WTC11 (cell line): ENCODE measurements around the gene CTNNA3. TPM values are rescaled to one million over a fixed set of nuclear protein-coding genes. Genes with fewer than 3 reads are reported as not detected.

Source experiments
- ATAC-seq: fragments of 200-7000 bp; cut with Tn5 transposase; 2 replicates; pipeline ENCODE4 v1.10.0; 2021; ENCODE audit warnings: mild to moderate bottlenecking, moderate library complexity
- CTCF ChIA-PET: fragments of 300-600 bp; sonication (Branson Sonifier 250); formaldehyde crosslinking; loops from one replicate; lab custom pipeline; 2021; ENCODE audit warnings: antibody characterized with exemption; lab: Charles Lee
- POLR2A ChIA-PET: fragments of 350-600 bp; sonication (Branson Sonifier 250); formaldehyde crosslinking; loops from one replicate; lab custom pipeline; 2021; ENCODE audit warnings: antibody characterized with exemption; lab: Charles Lee
- DNase-seq: peaks from one replicate; pipeline ENCODE4 v3.0.0; 2021; ENCODE audit warnings: low spot score
- H3K27ac Mint-ChIP-seq: 2 replicates; pipeline ENCODE4 v1.8.0; 2021; ENCODE audit warnings: mixed read lengths
- H3K27me3 Mint-ChIP-seq: 2 replicates; pipeline ENCODE4 v1.8.0; 2021; ENCODE audit warnings: low read depth, mild to moderate bottlenecking, moderate library complexity, mixed read lengths
- H3K36me3 Mint-ChIP-seq: 2 replicates; pipeline ENCODE4 v1.8.0; 2021; ENCODE audit warnings: mixed read lengths
- H3K4me1 Mint-ChIP-seq: 2 replicates; pipeline ENCODE4 v1.8.0; 2022; ENCODE audit warnings: mixed read lengths
- H3K4me3 Mint-ChIP-seq: 2 replicates; pipeline ENCODE4 v1.8.0; 2021; ENCODE audit warnings: mild to moderate bottlenecking, moderate library complexity, mixed read lengths
- H3K9me3 Mint-ChIP-seq: 2 replicates; pipeline ENCODE4 v1.8.0; 2021; ENCODE audit warnings: mixed read lengths
- ATF6 ChIP-seq: sonication (generic); formaldehyde crosslinking; IDR thresholded peaks from 2 replicates; pipeline ENCODE4 v1.8.1; 2023; ENCODE audit warnings: mild to moderate bottlenecking, missing genetic modification reagents
- ERG ChIP-seq: fragments of 250-450 bp; sonication (Bioruptor Pico); IDR thresholded peaks from 2 replicates; pipeline ENCODE4 v1.8.0; 2021; ENCODE audit warnings: mild to moderate bottlenecking
- KAT7 ChIP-seq: sonication (generic); formaldehyde crosslinking; IDR thresholded peaks from 2 replicates; pipeline ENCODE4 v1.8.1; 2023; ENCODE audit warnings: missing genetic modification reagents, mild to moderate bottlenecking, borderline replicate concordance
- NFE2L1 ChIP-seq: sonication (generic); formaldehyde crosslinking; IDR thresholded peaks from 2 replicates; pipeline ENCODE4 v1.8.1; 2023; ENCODE audit warnings: missing genetic modification reagents
- NR2C2 ChIP-seq: sonication (generic); formaldehyde crosslinking; IDR thresholded peaks from 2 replicates; pipeline ENCODE4 v1.8.0; 2022; ENCODE audit warnings: mild to moderate bottlenecking, missing genetic modification reagents
- OVOL2 ChIP-seq: fragments of 250-450 bp; sonication (Bioruptor Pico); IDR thresholded peaks from 2 replicates; pipeline ENCODE4 v1.9.0; 2021; ENCODE audit warnings: mild to moderate bottlenecking, borderline replicate concordance
- TEAD1 ChIP-seq: sonication (generic); formaldehyde crosslinking; IDR thresholded peaks from 2 replicates; pipeline ENCODE4 v1.8.0; 2022; ENCODE audit warnings: mild to moderate bottlenecking, missing genetic modification reagents
- TP53 ChIP-seq: sonication (generic); formaldehyde crosslinking; IDR thresholded peaks from 2 replicates; pipeline ENCODE4 v1.8.1; 2023; ENCODE audit warnings: mild to moderate bottlenecking, missing genetic modification reagents
- ZBTB21 ChIP-seq: sonication (generic); formaldehyde crosslinking; IDR thresholded peaks from 2 replicates; pipeline ENCODE4 v1.8.1; 2023; ENCODE audit warnings: mild to moderate bottlenecking, missing genetic modification reagents, borderline replicate concordance
- ZNF121 ChIP-seq: sonication (generic); formaldehyde crosslinking; IDR thresholded peaks from 2 replicates; pipeline ENCODE4 v1.8.0; 2023; ENCODE audit warnings: missing genetic modification reagents
- ZNF138 ChIP-seq: sonication (generic); formaldehyde crosslinking; conservative IDR thresholded peaks from 2 replicates; pipeline ENCODE4 v1.8.1; 2022; ENCODE audit warnings: mild to moderate bottlenecking, moderate library complexity, missing genetic modification reagents
- ZNF317 ChIP-seq: sonication (generic); formaldehyde crosslinking; IDR thresholded peaks from 2 replicates; pipeline ENCODE4 v1.8.1; 2023; ENCODE audit warnings: low read depth, mild to moderate bottlenecking, moderate library complexity, missing genetic modification reagents, borderline replicate concordance
- total RNA-seq: library from RNA; stranded (reverse); gene quantifications from 3 replicates; pipeline ENCODE4 v1.2.3, GENCODE V29; 2021
- TF ChIP-seq, protein P1 (sequence below): sonication (generic); formaldehyde crosslinking; IDR thresholded peaks from 2 replicates; pipeline ENCODE4 v1.8.0; 2022; ENCODE audit warnings: mild to moderate bottlenecking, missing genetic modification reagents
- TF ChIP-seq, protein P2 (sequence below): sonication (generic); formaldehyde crosslinking; IDR thresholded peaks from 2 replicates; pipeline ENCODE4 v1.8.1; 2022; ENCODE audit warnings: missing genetic modification reagents, borderline replicate concordance
- TF ChIP-seq, protein P3 (sequence below): sonication (generic); formaldehyde crosslinking; IDR thresholded peaks from 2 replicates; pipeline ENCODE4 v1.8.1; 2023; ENCODE audit warnings: mild to moderate bottlenecking, missing genetic modification reagents, borderline replicate concordance
- TF ChIP-seq, protein P4 (sequence below): sonication (generic); formaldehyde crosslinking; IDR thresholded peaks from 2 replicates; pipeline ENCODE4 v1.8.0; 2023; ENCODE audit warnings: mild to moderate bottlenecking, missing genetic modification reagents
- TF ChIP-seq, protein P5 (sequence below): sonication (generic); formaldehyde crosslinking; IDR thresholded peaks from 2 replicates; pipeline ENCODE4 v1.8.1; 2023; ENCODE audit warnings: mild to moderate bottlenecking, missing genetic modification reagents
- TF ChIP-seq, protein P6 (sequence below): sonication (generic); formaldehyde crosslinking; IDR thresholded peaks from 2 replicates; pipeline ENCODE4 v1.8.1; 2023; ENCODE audit warnings: mild to moderate bottlenecking, moderate library complexity, missing genetic modification reagents

CTNNA3 gene
- total RNA-seq, 1 experiment from 2014 or later = 6.1 TPM

- DNase-seq (no peak), ATAC-seq (no peak)
- CTCF ChIA-PET = no interaction called here
- no peak overlapping the region for H3K4me3 Mint-ChIP-seq
- no peaks in the 10 kb centered on the region for H3K36me3 Mint-ChIP-seq
- H3K27me3 Mint-ChIP-seq = no peaks in the 10 kb centered on the region
- POLR2A ChIA-PET = no interaction called here
- no peak overlapping the region for H3K27ac Mint-ChIP-seq
- no peaks in the 10 kb centered on the region for H3K4me1 Mint-ChIP-seq
- no peak for TF ChIP-seq ZBTB21
- no peak for TF ChIP-seq OVOL2 (CRISPR knock-in tag)
- no peak for TF ChIP-seq ZNF138 (CRISPR knock-in tag)
- no peak for TF ChIP-seq ZNF121 (CRISPR knock-in tag)
- TF ChIP-seq, protein P1, sequence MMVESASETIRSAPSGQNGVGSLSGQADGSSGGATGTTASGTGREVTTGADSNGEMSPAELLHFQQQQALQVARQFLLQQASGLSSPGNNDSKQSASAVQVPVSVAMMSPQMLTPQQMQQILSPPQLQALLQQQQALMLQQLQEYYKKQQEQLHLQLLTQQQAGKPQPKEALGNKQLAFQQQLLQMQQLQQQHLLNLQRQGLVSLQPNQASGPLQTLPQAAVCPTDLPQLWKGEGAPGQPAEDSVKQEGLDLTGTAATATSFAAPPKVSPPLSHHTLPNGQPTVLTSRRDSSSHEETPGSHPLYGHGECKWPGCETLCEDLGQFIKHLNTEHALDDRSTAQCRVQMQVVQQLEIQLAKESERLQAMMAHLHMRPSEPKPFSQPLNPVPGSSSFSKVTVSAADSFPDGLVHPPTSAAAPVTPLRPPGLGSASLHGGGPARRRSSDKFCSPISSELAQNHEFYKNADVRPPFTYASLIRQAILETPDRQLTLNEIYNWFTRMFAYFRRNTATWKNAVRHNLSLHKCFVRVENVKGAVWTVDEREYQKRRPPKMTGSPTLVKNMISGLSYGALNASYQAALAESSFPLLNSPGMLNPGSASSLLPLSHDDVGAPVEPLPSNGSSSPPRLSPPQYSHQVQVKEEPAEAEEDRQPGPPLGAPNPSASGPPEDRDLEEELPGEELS = no peak
- no peak for TF ChIP-seq TEAD1
- no peaks in the 10 kb centered on the region for H3K9me3 Mint-ChIP-seq
These were observed 154.6 kb downstream of the CTNNA3 start for GRCh38 chr10:67541411-67541810.

- no peaks in the 10 kb centered on the region for H3K9me3 Mint-ChIP-seq
- ChIA-PET CTCF (no interaction called here), POLR2A (no interaction called here)
- H3K27ac Mint-ChIP-seq = no peak overlapping the region
- ATAC-seq (no peak), DNase-seq (no peak)
- H3K4me1 Mint-ChIP-seq = no peaks in the 10 kb centered on the region
- no peaks in the 10 kb centered on the region for H3K27me3 Mint-ChIP-seq
- no peaks in the 10 kb centered on the region for H3K36me3 Mint-ChIP-seq
- H3K4me3 Mint-ChIP-seq = no peak overlapping the region
- TF ChIP-seq NR2C2 (no peak), ZNF317 (CRISPR knock-in tag) (no peak), ATF6 (CRISPR knock-in tag) (no peak), KAT7 (CRISPR knock-in tag) (no peak), TP53 (CRISPR knock-in tag) (no peak), NFE2L1 (CRISPR knock-in tag) (no peak), ERG (CRISPR knock-in tag) (no peak)
- TF ChIP-seq, protein P2, sequence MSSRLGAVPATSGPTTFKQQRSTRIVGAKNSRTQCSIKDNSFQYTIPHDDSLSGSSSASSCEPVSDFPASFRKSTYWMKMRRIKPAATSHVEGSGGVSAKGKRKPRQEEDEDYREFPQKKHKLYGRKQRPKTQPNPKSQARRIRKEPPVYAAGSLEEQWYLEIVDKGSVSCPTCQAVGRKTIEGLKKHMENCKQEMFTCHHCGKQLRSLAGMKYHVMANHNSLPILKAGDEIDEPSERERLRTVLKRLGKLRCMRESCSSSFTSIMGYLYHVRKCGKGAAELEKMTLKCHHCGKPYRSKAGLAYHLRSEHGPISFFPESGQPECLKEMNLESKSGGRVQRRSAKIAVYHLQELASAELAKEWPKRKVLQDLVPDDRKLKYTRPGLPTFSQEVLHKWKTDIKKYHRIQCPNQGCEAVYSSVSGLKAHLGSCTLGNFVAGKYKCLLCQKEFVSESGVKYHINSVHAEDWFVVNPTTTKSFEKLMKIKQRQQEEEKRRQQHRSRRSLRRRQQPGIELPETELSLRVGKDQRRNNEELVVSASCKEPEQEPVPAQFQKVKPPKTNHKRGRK = no peak
- TF ChIP-seq, protein P3, sequence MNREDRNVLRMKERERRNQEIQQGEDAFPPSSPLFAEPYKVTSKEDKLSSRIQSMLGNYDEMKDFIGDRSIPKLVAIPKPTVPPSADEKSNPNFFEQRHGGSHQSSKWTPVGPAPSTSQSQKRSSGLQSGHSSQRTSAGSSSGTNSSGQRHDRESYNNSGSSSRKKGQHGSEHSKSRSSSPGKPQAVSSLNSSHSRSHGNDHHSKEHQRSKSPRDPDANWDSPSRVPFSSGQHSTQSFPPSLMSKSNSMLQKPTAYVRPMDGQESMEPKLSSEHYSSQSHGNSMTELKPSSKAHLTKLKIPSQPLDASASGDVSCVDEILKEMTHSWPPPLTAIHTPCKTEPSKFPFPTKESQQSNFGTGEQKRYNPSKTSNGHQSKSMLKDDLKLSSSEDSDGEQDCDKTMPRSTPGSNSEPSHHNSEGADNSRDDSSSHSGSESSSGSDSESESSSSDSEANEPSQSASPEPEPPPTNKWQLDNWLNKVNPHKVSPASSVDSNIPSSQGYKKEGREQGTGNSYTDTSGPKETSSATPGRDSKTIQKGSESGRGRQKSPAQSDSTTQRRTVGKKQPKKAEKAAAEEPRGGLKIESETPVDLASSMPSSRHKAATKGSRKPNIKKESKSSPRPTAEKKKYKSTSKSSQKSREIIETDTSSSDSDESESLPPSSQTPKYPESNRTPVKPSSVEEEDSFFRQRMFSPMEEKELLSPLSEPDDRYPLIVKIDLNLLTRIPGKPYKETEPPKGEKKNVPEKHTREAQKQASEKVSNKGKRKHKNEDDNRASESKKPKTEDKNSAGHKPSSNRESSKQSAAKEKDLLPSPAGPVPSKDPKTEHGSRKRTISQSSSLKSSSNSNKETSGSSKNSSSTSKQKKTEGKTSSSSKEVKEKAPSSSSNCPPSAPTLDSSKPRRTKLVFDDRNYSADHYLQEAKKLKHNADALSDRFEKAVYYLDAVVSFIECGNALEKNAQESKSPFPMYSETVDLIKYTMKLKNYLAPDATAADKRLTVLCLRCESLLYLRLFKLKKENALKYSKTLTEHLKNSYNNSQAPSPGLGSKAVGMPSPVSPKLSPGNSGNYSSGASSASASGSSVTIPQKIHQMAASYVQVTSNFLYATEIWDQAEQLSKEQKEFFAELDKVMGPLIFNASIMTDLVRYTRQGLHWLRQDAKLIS (CRISPR knock-in tag) = no peak
- TF ChIP-seq, protein P4, sequence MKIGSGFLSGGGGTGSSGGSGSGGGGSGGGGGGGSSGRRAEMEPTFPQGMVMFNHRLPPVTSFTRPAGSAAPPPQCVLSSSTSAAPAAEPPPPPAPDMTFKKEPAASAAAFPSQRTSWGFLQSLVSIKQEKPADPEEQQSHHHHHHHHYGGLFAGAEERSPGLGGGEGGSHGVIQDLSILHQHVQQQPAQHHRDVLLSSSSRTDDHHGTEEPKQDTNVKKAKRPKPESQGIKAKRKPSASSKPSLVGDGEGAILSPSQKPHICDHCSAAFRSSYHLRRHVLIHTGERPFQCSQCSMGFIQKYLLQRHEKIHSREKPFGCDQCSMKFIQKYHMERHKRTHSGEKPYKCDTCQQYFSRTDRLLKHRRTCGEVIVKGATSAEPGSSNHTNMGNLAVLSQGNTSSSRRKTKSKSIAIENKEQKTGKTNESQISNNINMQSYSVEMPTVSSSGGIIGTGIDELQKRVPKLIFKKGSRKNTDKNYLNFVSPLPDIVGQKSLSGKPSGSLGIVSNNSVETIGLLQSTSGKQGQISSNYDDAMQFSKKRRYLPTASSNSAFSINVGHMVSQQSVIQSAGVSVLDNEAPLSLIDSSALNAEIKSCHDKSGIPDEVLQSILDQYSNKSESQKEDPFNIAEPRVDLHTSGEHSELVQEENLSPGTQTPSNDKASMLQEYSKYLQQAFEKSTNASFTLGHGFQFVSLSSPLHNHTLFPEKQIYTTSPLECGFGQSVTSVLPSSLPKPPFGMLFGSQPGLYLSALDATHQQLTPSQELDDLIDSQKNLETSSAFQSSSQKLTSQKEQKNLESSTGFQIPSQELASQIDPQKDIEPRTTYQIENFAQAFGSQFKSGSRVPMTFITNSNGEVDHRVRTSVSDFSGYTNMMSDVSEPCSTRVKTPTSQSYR (CRISPR knock-in tag) = no peak
- TF ChIP-seq, protein P5, sequence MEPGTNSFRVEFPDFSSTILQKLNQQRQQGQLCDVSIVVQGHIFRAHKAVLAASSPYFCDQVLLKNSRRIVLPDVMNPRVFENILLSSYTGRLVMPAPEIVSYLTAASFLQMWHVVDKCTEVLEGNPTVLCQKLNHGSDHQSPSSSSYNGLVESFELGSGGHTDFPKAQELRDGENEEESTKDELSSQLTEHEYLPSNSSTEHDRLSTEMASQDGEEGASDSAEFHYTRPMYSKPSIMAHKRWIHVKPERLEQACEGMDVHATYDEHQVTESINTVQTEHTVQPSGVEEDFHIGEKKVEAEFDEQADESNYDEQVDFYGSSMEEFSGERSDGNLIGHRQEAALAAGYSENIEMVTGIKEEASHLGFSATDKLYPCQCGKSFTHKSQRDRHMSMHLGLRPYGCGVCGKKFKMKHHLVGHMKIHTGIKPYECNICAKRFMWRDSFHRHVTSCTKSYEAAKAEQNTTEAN (CRISPR knock-in tag) = no peak
- TF ChIP-seq, protein P6, sequence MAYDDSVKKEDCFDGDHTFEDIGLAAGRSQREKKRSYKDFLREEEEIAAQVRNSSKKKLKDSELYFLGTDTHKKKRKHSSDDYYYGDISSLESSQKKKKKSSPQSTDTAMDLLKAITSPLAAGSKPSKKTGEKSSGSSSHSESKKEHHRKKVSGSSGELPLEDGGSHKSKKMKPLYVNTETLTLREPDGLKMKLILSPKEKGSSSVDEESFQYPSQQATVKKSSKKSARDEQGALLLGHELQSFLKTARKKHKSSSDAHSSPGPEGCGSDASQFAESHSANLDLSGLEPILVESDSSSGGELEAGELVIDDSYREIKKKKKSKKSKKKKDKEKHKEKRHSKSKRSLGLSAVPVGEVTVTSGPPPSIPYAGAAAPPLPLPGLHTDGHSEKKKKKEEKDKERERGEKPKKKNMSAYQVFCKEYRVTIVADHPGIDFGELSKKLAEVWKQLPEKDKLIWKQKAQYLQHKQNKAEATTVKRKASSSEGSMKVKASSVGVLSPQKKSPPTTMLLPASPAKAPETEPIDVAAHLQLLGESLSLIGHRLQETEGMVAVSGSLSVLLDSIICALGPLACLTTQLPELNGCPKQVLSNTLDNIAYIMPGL (CRISPR knock-in tag) = no peak
These were observed 156.7 kb downstream of the CTNNA3 start for GRCh38 chr10:67539312-67539711.
